ENCODE measurements around the gene RAP1GAP. TPM values are rescaled to one million over a fixed set of nuclear protein-coding genes. Genes with fewer than 3 reads are reported as not detected.

RAP1GAP gene
- total and polyA plus RNA-seq, 9 of the 15 experiments (the other 6 are each of a cell fraction or from before 2014, with no cell fraction given) = 0.29 to 30.2 (median 19.2) TPM

DNA sequence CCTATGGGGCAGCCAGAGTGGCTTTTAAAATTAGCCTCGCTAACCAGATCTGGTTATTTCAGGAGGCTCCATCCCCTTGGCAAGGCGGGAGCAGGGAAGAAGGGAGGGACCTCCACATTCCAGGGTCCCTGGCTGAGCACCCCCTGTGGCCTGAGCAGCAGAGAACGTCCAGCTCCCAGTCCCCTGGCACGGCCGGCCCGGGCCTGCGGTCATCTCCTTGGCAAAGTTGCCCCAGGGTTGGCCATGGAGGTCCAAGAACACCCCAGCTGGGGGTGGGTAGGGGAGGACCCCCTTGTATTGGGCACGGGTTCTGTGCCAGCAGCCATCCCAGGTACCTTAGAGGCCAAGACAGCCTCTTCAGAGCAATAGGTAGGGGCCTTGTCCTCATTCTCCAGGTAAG, 75.9 kb downstream of the RAP1GAP start (continued):
- TF ChIP-seq, protein P1, sequence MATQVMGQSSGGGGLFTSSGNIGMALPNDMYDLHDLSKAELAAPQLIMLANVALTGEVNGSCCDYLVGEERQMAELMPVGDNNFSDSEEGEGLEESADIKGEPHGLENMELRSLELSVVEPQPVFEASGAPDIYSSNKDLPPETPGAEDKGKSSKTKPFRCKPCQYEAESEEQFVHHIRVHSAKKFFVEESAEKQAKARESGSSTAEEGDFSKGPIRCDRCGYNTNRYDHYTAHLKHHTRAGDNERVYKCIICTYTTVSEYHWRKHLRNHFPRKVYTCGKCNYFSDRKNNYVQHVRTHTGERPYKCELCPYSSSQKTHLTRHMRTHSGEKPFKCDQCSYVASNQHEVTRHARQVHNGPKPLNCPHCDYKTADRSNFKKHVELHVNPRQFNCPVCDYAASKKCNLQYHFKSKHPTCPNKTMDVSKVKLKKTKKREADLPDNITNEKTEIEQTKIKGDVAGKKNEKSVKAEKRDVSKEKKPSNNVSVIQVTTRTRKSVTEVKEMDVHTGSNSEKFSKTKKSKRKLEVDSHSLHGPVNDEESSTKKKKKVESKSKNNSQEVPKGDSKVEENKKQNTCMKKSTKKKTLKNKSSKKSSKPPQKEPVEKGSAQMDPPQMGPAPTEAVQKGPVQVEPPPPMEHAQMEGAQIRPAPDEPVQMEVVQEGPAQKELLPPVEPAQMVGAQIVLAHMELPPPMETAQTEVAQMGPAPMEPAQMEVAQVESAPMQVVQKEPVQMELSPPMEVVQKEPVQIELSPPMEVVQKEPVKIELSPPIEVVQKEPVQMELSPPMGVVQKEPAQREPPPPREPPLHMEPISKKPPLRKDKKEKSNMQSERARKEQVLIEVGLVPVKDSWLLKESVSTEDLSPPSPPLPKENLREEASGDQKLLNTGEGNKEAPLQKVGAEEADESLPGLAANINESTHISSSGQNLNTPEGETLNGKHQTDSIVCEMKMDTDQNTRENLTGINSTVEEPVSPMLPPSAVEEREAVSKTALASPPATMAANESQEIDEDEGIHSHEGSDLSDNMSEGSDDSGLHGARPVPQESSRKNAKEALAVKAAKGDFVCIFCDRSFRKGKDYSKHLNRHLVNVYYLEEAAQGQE (IDR thresholded peaks at IDR 0.05; ENCODE audit: borderline replicate concordance) = no peak
- TF ChIP-seq, protein P1 (CRISPR knock-in tag; IDR thresholded peaks at IDR 0.05; ENCODE audit: low read depth) = no peak
- TF ChIP-seq C11orf30 (IDR thresholded peaks at IDR 0.05; ENCODE audit: low read depth) = no peak
- TF ChIP-seq CAMTA2 (CRISPR knock-in tag; conservative IDR thresholded peaks at IDR 0.05) = no peak
- no peak for TF ChIP-seq MYNN (IDR thresholded peaks at IDR 0.05)
- no peak for TF ChIP-seq MYNN (CRISPR knock-in tag; IDR thresholded peaks at IDR 0.05)
- no peak for TF ChIP-seq DMBX1 (CRISPR knock-in tag; IDR thresholded peaks at IDR 0.05; ENCODE audit: borderline replicate concordance)
- TF ChIP-seq, protein P2, sequence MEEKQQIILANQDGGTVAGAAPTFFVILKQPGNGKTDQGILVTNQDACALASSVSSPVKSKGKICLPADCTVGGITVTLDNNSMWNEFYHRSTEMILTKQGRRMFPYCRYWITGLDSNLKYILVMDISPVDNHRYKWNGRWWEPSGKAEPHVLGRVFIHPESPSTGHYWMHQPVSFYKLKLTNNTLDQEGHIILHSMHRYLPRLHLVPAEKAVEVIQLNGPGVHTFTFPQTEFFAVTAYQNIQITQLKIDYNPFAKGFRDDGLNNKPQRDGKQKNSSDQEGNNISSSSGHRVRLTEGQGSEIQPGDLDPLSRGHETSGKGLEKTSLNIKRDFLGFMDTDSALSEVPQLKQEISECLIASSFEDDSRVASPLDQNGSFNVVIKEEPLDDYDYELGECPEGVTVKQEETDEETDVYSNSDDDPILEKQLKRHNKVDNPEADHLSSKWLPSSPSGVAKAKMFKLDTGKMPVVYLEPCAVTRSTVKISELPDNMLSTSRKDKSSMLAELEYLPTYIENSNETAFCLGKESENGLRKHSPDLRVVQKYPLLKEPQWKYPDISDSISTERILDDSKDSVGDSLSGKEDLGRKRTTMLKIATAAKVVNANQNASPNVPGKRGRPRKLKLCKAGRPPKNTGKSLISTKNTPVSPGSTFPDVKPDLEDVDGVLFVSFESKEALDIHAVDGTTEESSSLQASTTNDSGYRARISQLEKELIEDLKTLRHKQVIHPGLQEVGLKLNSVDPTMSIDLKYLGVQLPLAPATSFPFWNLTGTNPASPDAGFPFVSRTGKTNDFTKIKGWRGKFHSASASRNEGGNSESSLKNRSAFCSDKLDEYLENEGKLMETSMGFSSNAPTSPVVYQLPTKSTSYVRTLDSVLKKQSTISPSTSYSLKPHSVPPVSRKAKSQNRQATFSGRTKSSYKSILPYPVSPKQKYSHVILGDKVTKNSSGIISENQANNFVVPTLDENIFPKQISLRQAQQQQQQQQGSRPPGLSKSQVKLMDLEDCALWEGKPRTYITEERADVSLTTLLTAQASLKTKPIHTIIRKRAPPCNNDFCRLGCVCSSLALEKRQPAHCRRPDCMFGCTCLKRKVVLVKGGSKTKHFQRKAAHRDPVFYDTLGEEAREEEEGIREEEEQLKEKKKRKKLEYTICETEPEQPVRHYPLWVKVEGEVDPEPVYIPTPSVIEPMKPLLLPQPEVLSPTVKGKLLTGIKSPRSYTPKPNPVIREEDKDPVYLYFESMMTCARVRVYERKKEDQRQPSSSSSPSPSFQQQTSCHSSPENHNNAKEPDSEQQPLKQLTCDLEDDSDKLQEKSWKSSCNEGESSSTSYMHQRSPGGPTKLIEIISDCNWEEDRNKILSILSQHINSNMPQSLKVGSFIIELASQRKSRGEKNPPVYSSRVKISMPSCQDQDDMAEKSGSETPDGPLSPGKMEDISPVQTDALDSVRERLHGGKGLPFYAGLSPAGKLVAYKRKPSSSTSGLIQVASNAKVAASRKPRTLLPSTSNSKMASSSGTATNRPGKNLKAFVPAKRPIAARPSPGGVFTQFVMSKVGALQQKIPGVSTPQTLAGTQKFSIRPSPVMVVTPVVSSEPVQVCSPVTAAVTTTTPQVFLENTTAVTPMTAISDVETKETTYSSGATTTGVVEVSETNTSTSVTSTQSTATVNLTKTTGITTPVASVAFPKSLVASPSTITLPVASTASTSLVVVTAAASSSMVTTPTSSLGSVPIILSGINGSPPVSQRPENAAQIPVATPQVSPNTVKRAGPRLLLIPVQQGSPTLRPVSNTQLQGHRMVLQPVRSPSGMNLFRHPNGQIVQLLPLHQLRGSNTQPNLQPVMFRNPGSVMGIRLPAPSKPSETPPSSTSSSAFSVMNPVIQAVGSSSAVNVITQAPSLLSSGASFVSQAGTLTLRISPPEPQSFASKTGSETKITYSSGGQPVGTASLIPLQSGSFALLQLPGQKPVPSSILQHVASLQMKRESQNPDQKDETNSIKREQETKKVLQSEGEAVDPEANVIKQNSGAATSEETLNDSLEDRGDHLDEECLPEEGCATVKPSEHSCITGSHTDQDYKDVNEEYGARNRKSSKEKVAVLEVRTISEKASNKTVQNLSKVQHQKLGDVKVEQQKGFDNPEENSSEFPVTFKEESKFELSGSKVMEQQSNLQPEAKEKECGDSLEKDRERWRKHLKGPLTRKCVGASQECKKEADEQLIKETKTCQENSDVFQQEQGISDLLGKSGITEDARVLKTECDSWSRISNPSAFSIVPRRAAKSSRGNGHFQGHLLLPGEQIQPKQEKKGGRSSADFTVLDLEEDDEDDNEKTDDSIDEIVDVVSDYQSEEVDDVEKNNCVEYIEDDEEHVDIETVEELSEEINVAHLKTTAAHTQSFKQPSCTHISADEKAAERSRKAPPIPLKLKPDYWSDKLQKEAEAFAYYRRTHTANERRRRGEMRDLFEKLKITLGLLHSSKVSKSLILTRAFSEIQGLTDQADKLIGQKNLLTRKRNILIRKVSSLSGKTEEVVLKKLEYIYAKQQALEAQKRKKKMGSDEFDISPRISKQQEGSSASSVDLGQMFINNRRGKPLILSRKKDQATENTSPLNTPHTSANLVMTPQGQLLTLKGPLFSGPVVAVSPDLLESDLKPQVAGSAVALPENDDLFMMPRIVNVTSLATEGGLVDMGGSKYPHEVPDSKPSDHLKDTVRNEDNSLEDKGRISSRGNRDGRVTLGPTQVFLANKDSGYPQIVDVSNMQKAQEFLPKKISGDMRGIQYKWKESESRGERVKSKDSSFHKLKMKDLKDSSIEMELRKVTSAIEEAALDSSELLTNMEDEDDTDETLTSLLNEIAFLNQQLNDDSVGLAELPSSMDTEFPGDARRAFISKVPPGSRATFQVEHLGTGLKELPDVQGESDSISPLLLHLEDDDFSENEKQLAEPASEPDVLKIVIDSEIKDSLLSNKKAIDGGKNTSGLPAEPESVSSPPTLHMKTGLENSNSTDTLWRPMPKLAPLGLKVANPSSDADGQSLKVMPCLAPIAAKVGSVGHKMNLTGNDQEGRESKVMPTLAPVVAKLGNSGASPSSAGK (IDR thresholded peaks at IDR 0.05) = no peak

Data from K562 (cell line).